Stimulated activated CD4-positive, alpha-beta T cell treated with anti-CD3 and anti-CD28 coated beads, TNF-alpha, amount 100 ng/mL, for 4 hours (primary cell): Measurements from ENCODE around the gene UBE2D3.
A peak's percentile ranks its signal among the peaks of the same experiment; 100 is the strongest.

ENCODE experiments used
- DNase-seq, 3 experiments: peaks; one replicate each; pipeline ENCODE4 v3.0.0-alpha.2; 2020; ENCODE audit warnings: low read depth in 3 of 3

UBE2D3 gene

GRCh38 chr4:102791318-102791835 is 36.0 kb downstream of the UBE2D3 start:
- DNase-seq = no peak

DNA sequence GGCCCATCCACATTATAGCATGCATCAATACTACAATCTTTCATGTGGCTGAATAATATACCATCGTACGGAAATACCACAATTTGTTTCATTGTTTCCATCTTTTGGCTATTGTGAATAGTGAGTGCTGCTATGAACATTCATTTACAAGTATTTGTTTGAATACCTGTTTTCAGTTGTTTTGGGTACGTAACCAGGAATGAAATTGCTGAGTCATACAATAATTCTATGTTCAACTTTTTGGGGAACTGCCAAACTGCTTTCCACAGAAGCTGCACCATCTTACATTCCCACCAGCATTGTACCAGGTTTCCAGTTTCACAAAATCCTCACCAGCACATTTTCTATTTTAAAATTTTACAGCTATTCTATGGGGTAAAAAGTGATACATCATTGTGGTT is 38.0 kb downstream of the UBE2D3 start:
- no peak for DNase-seq

DNA sequence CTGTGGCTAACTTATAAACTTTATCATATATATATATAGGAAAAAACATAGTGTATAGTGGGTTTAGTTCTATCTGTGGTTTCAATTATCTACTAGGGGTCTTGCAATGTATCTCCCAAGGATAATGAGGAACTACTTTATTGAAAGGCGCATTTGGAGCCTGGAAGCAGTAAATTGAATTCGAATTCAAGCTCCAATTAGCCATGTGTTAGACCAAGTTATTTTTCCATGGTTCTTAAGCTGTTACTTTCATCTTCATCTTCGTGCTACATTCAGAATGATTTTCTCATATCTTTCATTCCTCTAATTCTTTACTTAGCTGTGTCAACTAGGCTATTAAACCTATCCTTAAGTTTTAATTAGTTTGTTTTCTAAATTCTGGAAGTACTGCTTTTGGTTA is 39.4 kb downstream of the UBE2D3 start:
- no peak for DNase-seq

- DNase-seq = no peak
Measured at GRCh38 chr4:102787096-102787881, 40.1 kb downstream of the UBE2D3 start.

DNA sequence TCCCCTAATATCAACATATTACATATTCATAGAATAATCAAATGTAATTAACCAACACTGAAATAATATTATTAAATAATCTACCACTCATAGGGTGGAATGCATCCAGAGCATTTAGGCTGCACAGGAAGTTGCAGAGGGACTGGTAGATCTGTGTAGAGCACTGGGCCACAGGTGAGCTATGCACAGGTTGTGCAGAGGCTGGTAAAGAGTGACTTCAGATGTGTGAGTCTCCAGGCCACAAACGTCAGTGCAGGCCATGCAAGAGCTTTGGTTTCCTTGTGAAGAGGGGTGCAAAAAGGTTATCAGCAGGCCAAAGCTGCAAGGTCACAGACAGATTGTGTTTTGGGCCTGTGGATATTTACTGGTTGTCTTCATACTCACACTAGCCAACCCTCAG is 41.1 kb downstream of the UBE2D3 start:
- no peak for DNase-seq

- DNase-seq = no peak
Measured at GRCh38 chr4:102783006-102783405, 44.3 kb downstream of the UBE2D3 start.

DNA sequence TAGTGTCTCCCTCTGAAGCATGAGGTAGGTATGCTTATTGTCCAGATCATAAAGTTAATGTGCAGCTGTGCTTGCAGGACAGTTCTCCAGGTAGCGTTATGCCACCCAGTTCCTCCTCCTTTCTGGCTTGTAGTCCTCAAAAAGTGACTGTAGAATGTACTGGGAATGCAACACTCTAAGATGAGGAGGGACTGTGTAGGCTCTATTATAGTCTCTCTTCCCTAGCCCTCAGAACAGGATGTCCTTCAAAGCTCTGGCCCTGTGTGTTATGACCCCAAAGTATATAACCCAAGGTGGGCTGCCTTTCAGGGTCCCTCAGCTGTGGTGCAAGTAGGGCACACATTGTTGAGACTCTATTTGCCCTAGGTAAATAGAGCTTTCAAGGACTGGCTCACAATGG is 45.8 kb downstream of the UBE2D3 start:
- DNase-seq = no peak

DNA sequence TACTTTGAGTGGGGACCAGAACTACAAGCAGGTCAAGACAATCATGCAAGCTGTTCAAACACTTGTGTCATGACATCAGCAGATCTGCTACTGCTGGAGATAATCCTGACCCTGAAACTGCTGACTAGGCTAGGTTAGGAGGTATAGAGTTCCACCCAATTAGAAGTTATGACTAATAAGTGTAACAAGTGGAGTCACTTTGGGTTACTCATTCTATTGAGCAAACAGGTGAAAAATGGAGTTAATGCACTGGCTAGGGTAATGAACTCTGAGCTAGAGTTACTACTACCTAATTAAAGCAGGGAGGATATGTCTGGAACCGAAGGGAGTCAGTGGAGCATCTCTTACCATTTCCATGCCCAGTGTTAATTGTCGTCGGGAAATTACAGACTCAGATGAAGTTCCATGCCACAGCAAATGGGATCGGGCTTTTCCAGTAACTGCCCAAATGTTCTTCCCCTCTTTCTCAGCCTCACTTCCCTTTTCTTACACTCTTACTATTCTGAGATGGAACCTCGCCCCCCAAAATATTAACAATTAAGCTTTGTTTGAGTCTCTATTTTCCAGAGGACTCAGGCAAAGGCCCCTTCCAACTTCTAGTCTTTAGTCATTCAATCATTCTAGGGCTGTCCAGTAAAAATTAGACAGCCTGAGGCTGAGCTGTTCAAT is 46.7 kb downstream of the UBE2D3 start:
- DNase-seq = no peak

DNA sequence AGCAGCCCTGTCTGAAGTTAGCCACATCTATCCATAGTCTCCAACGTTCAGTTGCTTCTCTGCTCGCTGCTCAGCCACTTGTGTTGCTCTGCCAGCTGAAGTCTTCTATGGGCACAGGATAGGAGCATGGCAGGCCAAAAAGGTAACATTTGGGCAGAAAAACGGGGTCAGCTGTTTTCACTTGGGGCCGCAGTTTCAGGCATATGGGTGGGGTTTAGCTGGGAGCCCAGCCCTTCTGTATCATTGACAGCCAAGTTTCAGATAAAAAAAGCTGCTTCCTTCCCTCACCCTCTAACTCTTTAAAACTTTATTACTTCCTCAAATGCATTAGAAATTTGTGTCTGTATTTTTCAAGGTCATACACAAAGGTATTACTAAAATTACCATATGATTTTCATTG is 48.1 kb downstream of the UBE2D3 start:
- no peak for DNase-seq

GRCh38 chr4:102778720-102779119 is 48.6 kb downstream of the UBE2D3 start:
- no peak for DNase-seq

- DNase-seq = no peak
Measured at GRCh38 chr4:102775805-102776204, 51.5 kb downstream of the UBE2D3 start.

DNA sequence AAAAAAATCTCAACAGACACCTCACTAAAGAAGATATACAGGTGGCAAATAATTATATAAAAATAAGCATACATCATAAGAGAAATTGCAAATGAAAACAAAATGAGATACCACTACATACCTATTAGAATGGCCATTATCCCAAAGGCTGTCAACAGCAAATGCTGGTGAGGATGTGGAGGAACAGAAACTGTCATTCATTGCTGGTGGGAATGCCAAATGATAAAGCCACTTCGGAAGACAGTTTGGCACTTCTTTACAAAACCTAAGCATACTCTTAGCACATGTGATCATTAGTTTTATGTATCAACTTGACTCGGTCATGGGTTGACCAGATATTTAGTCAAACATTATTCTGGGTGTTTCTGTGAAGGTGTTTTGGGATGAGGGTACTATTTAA is 53.1 kb downstream of the UBE2D3 start:
- no peak for DNase-seq

DNA sequence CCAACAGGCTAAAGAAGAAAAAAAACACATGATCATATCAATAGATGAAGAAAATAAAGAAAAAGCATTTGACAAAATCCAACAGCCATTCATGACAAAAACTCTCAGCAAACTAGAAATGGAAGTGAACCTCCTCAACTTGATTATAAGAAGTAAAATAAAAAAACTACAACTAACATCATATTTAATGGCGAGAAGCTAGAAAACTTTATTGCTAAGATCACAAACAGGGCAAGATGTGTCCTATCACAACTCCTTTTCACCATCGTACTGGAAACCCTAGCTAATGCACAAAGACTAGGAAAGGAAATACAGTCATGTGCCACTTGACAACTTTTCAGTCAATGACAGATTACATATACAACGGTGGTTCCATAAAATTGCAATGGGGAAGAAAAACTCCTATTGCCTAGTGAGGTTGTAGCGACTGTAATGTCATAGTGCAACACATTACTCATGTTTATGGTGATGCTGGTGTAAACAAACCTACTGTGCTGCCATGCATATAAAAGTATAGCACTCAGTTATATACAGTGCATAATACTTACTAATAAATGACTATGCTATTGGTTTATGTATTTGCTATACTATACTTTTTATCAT is 54.5 kb downstream of the UBE2D3 start:
- DNase-seq = no peak

- no peak for DNase-seq
Measured at GRCh38 chr4:102764901-102765300, 62.5 kb downstream of the UBE2D3 start.

DNA sequence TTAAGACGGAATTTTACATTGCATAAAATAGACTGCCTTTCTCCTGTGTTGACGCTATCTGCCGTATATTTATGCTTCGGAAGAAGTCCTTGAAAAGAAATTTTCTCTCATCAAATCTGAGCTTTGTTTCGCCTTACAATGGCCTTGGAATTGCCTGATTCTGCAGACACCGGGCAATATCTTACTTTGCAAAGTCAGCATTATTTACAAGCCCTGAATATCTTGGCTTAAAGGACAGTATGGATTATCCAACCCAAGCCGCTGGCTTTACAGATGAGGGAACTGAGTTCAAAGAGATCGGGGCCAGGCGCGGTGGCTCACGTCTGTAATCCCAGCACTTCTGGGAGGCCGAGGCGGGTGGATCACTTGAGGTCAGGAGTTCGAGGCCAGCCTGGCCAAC is 65.4 kb downstream of the UBE2D3 start:
- no peak for DNase-seq

- peak in 1 of 3 experiments; percentile 9 for DNase-seq
Measured at GRCh38 chr4:102761296-102761701, 66.1 kb downstream of the UBE2D3 start.

DNA sequence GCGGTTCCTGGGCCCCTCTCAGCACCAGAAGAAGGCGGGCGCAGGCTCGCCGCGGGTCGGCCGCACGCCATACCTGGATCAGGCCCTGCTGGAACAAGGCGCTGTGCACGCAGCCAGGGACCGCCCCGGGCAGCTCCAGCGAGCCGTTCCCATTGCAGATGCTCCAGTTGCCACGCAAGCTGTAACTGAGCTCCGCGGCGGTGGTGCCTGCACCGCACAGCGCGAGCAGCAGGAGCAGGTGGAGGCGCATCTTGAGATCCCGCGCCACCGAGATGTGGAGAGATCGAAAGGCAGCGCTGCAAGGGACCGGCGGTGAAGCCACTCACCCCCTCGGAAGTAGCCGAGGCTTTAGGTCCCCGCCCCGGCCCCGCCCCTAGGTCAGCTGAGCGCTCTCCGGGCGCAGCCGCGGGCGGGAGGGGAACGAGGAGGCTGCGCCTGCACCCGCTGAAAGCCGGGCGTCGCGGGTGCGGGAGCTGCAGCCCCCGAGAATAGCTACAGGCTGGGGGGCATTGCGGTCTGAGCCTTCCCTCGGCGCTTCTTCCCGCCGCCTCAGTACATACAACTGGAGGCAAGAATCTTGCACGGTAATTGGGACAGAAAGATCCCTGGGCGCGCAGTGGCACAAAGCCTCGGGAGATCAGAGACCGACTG is 66.6 kb downstream of the UBE2D3 start, which contains the start of gene MANBA:
TSS of gene MANBA (minus strand) at position 324 of the 651 bp plus-strand sequence. CDS start at position 250, 74 bp downstream.
- DNase-seq = peak; percentile 60 to 68 (median 65)

- DNase-seq = peak in 1 of 3 experiments; percentile 7
Measured at GRCh38 chr4:102759831-102760644, 67.3 kb downstream of the UBE2D3 start.

- no peak for DNase-seq
Measured at GRCh38 chr4:102758241-102759160, 68.8 kb downstream of the UBE2D3 start.

GRCh38 chr4:102757681-102758080 is 69.7 kb downstream of the UBE2D3 start:
- DNase-seq = no peak
